ENCODE results near the gene RNPEPL1.

The RNPEPL1 gene

DNA sequence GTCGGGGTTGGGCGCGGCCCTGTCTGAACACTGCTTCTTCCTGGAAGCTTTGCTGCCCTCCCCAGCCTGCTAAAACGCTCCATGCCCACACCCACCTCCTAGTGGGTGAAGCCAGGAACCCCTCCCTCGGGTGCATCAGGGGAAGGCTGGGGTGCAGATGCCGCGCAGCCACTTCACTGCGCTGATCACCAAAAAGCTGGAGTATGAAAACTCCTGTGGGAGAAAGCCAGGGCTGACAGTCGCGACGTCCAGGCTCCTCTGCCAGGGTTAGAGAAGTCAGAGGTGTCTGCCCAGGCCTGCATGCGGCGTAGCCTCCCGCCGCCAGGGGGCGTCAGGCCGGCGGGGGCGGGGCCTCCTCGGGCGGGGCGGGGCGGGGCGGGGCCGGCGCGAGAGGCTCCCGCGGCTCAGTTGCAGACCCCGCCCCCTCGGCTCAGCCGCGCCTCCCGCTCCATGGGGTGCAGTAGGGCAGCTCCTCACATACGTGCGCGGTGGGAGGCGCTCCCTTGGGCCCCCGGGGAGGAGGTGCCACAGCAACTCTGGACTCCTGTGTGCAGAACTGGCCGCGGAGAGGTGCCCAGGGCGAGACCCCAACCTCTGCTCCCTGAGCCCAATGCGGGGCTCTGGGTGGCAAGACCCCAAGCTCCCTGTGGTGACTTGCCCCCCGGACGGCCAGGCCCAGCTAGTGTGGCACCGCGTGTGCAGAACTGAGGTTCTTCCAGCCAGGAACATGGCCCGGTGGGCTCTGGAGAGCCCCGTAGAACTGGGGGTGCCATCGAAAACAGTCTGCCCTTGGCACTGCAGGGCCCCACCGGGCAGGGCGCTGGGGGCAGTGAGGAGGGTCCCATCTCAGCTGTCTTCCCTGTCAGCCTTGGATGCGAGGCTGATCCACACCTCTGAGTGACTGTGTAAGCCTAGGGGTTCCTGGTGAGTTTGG is 1.8 kb upstream of the RNPEPL1 start:
- DNase-seq = peak; percentile 91 to 97 (median 95)

DNA sequence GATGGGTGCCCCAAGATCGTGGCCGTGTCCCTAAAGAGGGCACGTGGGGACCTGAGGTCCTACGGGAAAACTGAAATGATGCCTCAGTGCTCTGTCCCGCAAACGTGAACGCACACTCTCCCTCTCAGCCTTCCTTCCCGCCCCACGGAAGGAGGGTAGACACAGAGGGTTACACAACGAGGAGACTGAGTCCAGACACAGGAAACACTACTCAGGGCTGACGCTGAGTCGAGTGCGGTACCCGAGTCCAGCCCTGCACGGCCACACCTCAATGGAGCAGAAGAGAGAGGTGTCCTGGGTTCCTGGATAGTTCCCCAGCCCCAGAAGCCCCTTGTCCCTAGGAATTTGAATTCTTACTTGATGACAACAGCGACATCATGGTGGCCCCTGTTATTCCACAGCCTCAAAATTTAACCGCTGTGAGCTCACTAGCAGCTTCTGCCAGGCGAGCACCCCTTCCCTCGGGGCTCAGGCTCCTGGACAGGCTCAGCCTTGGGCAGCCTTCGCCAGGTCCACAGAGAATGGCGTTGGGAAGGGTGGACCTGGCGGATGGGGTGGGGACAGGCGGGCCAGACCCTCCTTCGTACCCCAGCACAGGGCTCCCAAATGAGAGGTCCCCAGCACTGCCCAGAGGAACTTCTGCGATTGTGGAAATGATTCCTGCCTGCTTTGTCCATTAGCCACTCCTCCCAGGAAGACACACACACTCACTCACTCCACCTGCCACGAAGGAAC is 980 bp upstream of the RNPEPL1 start:
- DNase-seq = peak in 2 of 3 donors; percentile 25 to 33

DNA sequence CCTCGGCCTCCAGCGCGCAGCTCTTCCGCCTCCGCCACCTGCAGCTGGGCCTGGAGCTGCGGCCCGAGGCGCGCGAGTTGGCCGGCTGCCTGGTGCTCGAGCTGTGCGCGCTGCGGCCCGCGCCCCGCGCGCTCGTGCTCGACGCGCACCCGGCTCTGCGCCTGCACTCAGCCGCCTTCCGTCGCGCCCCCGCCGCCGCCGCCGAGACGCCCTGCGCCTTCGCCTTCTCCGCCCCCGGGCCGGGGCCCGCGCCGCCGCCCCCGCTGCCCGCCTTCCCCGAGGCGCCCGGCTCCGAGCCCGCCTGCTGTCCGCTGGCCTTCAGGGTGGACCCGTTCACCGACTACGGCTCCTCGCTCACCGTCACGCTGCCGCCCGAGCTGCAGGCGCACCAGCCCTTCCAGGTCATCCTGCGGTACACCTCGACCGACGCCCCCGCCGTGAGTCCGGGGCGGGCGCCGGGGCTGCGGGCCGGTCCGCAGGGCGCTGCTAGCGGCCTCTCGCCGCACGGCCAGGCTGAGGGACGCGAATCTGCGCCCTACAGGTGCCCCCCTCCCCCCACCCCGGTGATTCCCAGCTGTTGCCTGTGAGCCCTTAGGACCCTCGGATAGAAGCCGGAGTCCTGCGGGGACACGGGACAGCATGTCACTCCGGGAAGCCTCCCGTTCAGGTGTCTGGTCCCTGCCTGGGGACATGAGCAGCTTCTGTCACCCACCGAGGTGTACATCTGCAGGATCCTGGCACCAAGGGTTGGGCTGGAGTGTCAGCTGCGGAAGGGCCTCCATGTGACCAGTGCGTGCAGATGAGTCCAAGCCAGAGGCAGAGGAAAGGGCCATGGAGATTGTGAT is 616 bp downstream of the RNPEPL1 start:
- peak; percentile 50 to 75 (median 57) for DNase-seq

DNA sequence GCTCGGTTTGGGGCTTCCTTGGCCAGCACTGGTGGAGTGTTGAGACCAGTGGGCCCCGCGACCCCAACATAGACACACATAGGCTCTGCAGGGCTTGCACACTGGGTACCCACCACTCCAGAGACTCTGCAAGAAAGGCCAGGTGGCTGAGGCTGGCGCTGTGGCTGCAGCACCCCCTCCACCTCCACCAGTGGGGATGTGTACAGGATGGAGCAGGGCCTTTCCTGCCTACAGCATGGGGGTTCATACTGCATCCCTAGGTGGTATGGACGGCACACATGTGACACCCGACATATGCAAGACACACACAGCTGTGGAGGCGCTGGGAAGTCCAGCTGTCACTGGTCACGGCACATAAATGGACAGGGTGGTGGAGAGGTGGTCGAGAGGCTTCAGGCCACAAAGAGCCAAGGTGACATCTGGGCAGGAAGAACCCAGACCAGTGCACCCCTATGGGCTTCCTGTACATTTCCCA is 1.3 kb downstream of the RNPEPL1 start:
- no peak for DNase-seq

DNA sequence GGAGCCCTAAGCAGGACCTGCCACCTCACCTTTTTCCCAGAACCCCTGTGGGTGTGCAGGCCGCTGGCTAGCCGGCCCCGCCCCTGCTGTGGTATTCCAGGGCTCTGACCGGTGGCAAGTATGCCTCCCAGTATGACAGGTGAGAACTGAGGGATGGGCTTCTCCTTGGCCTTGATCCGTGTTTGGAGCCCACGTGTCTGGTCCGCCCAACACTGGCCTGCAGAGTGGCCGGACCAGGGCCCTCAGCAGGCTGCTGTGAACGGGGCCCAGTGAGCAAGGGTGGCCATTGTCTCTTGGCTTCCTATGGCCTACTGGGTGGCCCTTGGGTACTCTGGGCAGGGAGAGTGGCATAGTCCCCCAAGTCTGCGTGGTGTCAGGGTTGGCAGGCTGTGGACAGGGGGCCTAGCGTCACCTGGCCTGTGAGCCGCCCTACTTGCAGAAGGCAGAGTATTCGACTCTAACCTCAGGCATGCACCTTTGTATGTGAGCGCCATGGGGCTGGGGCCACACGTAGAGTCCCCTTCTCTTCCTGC is 1.8 kb downstream of the RNPEPL1 start:
- DNase-seq = no peak

DNA sequence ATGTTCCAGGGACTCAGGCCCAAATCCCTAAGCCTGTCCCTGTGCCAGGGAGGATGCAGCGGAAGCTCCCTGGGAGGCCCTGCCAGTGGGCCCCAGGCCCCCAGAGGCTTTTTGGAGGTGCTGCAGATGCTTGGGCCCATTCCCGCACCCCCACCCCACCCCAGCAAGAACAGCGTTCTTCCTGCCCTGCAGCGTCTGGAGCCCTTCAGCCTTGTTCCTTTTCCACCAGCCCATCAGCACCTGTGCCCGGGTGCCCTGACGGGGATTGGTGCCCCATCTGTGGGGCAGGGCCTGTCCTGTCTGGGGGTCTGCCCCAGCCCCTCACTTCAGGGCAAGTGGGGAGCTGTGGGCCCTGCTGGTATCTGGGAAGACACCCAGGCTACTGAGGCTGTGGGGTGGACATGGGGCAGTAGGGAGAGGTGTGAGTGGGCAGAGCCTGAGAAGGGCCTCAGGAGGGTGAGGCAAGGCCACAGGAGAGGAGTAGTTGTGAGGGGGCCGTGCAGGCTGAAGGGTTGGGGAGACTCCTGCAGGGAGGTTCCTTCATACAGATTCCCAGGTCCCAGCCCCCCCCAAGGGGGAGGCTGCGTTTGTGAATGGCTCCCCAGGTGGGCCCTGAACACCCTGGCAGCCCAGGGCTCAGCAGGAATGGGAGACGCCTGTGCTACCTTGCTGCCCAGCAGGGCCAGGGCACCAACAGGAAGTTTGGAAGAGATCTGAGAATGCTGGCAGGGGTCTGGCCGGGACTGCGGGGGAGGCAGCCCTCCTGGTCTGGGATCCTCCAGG is 2.4 kb downstream of the RNPEPL1 start:
- no peak for DNase-seq

DNA sequence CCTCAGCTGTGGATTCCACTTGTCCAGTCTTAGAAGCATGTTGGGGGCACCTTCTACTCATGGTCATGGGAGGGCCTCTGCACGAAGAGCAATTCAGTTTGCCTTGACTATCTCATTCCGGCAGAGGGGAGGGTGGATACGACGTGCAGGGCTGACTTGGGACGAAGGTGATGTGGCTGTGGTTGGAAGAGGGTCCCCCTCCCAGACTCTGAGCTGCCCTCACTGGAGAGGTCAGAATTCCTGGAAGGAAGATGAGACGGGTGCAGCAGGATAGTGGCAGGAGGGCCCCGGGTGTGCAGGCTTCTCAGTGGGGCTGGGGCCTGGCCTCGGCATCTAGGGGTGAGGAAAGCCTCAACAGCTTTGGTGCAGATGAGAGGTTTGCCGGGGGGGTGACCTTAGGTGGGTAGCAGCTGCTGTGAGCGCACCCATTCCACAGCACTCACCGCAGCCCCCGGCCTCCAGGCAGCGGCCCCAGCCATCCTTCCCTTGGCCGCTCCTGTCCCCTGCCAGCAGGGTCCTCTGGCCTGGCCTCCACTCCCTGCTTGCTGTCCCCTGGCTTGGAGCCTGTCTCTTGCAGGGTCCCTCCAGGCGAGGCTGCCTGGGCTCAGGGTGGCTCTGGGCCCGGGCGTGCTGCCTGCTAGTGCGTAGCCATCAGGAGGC is 3.2 kb downstream of the RNPEPL1 start:
- no peak for DNase-seq

DNA sequence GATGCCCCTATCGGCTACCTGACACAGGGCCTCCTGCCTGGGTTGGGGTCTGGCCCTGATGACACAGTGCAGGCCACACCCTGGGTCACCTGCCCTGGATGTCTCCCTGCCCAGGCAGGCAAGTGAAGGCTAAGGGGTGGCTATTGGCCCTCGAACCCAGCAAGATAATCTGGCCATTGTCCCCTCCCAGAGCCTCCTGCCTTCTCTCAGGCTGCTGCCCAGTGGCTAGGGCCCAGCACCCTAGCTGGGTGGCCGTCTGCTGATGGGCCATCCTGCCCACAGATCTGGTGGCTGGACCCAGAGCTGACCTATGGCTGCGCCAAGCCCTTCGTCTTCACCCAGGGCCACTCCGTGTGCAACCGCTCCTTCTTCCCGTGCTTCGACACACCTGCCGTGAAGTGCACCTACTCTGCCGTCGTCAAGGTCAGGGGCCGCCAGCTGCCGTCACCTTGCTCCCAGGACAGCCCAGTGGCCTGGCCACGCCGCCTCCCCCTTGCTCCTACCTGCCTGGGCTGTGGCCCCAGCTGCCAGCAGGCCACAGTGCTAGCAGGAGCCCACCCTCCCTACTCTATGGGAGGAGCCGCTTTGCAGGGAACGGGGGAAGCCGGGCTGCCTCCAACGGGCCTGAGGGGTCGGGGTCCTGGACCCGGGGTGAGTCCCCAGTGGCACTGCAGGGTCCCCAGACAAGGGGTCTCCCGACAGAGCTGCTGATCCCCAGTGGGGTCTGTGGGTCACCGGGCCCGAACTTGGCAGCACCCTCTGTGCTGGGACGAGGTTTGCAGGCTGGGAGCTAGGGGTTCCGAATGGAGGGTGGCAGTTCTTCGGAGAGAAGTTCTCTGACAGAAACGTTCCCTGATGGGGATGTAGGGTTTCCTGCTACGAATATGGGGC is 4.1 kb downstream of the RNPEPL1 start:
- DNase-seq = no peak

DNA sequence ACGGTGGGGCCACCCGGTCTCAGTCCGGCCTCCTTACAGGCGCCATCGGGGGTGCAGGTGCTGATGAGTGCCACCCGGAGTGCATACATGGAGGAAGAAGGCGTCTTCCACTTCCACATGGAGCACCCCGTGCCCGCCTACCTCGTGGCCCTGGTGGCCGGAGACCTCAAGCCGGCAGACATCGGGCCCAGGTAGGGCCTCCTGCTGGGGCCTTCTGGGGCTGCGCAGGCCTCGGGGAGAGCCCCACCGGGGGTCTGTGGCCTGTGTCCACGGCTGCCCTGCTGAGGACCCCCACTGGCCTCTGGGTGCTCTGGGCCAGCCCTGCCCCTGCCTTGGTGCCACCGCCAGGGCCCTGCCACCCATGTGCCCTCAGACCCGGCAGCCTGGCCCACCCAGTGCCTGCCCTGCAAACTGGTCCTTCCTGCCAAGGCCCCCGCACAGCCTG is 4.8 kb downstream of the RNPEPL1 start:
- DNase-seq = no peak

DNA sequence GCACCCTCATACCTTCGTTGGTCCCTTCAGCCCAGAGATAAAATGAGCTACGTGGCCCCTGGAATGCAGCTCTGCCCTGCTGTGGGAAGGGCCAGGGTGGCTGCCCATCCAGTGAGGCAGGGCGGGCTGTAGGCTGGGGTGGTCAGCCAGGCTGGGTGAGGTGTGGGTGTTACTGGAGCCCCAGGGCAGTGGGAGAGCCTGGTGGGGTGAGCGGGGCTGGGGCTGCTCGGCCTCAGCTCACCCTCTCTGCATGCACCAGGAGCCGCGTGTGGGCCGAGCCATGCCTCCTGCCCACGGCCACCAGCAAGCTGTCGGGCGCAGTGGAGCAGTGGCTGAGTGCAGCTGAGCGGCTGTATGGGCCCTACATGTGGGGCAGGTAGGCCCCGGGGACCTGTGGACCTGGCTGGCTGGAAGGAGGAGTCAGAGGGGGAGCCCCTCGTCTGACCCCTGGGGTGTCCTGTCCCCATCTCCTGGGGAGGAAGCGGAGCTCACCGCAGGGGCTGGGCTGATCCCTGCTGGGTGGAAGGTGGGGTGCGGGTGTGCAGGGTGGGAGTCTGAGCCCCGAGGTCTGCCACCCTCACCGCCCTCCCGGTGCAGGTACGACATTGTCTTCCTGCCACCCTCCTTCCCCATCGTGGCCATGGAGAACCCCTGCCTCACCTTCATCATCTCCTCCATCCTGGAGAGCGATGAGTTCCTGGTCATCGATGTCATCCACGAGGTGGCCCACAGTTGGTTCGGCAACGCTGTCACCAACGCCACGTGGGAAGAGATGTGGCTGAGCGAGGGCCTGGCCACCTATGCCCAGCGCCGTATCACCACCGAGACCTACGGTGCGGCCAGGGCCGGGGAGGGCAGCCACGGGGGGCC is 5.5 kb downstream of the RNPEPL1 start:
- DNase-seq = no peak

DNA sequence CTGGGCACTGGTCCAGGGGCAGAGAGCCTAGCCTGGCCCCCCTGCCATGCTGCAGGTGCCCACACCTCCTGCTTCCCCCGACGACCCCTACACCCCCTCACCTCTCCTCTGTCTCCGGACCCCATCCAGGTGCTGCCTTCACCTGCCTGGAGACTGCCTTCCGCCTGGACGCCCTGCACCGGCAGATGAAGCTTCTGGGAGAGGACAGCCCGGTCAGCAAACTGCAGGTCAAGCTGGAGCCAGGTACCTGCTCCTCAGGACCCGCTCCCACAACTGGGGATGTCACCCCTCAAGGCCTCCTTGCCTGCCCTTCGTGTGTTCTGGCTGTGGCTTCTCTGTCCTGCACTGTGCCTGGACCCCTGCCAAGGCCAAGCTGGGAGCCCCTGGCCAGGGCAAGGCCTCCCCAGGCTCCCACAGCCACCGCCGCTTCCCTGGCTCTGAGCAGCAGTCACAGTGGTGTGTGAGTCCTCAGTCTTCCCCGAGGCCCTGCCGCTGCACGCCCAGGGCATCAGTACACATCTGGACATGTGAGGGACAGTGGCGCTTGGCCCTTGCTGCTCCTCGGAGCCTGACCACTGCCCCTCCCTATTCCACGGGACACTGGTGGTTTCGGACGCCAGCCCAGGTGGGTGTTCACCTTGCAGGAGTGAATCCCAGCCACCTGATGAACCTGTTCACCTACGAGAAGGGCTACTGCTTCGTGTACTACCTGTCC is 6.3 kb downstream of the RNPEPL1 start:
- no peak for DNase-seq

DNA sequence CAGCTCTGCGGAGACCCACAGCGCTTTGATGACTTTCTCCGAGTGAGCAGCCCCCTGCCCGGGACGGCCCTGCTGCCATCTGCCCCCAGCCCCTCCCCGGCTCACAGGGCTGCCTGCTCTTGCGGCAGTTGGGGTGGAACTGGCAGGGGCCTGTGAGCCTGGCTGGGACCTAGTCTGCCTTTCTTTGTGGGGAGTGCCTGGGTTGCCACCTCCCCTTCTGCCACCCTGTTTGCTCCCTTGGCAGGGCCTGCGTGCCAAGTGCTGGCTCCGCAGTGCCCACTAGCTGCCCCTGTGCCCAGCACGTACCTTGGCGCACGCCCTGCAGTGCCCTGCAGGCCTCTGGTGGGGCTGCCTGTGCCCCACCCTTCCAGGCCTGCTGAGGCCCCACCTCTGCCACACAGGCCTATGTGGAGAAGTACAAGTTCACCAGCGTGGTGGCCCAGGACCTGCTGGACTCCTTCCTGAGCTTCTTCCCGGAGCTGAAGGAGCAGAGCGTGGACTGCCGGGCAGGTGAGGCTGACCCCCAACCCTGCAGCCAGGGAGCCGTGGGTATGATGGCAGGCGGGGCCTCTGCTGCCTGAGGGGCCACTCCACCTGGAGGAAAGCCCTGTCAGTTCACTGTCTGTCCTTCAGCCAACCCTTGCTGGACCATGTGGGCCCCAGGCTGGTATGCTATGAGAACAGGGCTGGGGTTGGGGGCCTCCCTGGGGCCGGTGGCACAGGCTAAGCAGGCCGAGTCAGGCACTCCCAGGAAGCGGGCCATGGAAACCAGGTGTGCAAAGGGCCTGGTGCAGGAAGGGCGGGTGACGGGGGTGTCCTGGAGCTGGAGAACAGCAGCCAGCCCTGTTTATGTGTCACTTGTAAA is 7.0 kb downstream of the RNPEPL1 start:
- DNase-seq = no peak

DNA sequence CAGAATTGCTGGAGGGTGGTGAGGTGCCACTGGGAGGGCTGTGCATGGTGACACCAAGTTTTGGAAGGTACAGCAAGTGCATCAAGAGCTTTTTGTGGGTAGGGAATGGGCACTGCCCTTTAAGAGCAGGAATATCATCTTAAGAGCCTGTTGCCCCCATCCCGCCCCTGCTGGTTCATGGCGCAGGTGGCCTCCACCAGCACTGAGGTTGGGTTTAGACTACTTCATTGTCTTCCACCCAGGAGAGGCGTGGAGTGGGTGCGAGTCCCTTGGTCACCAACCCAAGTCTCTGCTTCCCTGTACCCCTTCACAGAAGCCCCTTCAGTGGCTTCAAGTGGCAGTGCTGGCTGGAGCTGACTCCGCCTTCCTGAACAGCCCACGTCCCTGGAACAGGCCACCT is 7.8 kb downstream of the RNPEPL1 start:
- DNase-seq = no peak

DNA sequence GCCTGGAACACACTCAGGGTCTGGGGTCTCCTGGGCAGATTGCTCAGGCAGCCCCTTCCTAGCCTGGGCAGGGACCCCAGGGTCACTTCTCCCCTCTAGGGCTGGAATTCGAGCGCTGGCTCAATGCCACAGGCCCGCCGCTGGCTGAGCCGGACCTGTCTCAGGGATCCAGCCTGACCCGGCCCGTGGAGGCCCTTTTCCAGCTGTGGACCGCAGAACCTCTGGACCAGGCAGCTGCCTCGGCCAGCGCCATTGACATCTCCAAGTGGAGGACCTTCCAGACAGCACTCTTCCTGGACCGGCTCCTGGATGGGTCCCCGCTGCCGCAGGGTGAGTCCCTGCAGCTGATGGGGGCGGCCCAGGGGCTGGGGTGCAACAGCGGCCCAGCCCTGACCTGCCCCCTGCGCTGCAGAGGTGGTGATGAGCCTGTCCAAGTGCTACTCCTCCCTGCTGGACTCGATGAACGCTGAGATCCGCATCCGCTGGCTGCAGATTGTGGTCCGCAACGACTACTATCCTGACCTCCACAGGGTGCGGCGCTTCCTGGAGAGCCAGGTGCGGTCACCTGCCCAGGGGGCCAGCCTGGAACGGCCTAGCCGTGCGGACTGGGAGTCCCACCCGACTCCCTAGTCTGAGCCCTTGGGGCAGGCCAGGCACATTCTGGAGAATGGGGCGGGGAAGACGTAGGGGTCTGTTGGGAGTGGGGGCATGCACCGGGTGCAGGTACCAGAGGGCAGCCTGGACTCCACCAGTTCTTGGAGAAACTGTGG is 8.3 kb downstream of the RNPEPL1 start:
- DNase-seq = no peak

DNA sequence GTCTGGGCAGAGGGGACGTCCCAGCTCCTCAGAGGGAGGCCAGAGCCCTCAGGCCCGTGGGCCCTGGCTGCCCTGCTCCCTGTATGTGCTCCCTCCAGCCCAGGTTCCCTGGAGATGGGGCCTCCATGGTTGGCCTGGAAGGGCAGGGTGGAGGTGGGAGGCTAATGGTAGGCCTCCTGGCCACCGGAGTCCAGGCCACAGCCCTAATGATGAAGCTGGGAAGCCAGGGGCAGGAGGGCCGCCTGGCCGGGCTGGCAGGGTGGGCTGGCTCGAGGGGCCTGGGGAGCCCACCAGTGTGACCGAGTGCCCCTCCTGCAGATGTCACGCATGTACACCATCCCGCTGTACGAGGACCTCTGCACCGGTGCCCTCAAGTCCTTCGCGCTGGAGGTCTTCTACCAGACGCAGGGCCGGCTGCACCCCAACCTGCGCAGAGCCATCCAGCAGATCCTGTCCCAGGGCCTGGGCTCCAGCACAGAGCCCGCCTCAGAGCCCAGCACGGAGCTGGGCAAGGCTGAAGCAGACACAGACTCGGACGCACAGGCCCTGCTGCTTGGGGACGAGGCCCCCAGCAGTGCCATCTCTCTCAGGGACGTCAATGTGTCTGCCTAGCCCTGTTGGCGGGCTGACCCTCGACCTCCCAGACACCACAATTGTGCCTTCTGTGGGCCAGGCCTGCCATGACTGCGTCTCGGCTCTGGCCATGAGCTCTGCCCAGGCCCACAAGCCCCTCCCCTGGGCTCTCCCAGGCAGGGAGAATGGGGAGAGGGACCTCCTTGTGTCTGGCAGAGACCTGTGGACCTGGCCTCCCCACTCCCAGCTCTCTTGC is 9.2 kb downstream of the RNPEPL1 start:
- no peak for DNase-seq

DNA sequence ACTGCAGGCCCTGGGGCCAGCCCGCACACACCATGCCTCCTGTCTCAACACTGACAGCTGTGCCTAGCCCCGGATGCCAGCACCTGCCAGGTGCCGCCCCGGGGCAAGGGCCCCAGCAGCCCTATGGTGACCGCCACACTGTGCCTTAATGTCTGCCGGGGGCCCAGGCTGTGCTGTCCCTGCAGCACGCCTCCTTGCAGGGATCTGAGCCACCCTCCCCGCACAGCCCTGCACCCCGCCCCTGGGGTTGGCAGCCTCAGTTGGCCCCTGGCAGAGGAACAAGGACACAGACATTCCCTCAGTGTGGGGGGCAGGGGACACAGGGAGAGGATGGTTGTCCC is 9.8 kb downstream of the RNPEPL1 start:
- DNase-seq = no peak
